ENCODE data around the gene RTN4IP1.

Gene RTN4IP1

GRCh38 chr6:106569428-106569827 is 59.9 kb downstream of the RTN4IP1 start:
- Histone ChIP-seq H3K4me1 (ENCODE audit: insufficient read depth, low read length, severe bottlenecking) (peaks cover 2% of the 10 kb centered on the region), H3K9me2 (ENCODE audit: low read depth, low read length) (no peaks in the 10 kb centered on the region), H3K27ac (ENCODE audit: low read depth, low read length, poor library complexity, severe bottlenecking) (no peak overlapping the region), H3K9me3 (ENCODE audit: low read length) (no peaks in the 10 kb centered on the region), H3K4me3 (ENCODE audit: low read depth, low read length, poor library complexity, severe bottlenecking) (no peak overlapping the region), H3K27me3 (ENCODE audit: insufficient read depth, low read length) (no peaks in the 10 kb centered on the region), H3K4me2 (ENCODE audit: low read length) (no peak overlapping the region), H3F3A (ENCODE audit: insufficient read depth, low read length) (no peaks in the 10 kb centered on the region), H3K9ac (ENCODE audit: low read length) (no peak overlapping the region), H3K79me2 (ENCODE audit: insufficient read depth, low read length) (no peaks in the 10 kb centered on the region), H3K36me3 (ENCODE audit: insufficient read depth, low read length) (peaks cover 57% of the 10 kb centered on the region; the same call in 1 of the 2 replicates), H4K20me1 (ENCODE audit: insufficient read depth, low read length) (no peaks in the 10 kb centered on the region), H2AFZ (ENCODE audit: low read length) (no peak overlapping the region)
- no peak for TF ChIP-seq EZH2 (IDR thresholded peaks at IDR 0.05; ENCODE audit: borderline replicate concordance, low read length)
- TF ChIP-seq, protein P1, sequence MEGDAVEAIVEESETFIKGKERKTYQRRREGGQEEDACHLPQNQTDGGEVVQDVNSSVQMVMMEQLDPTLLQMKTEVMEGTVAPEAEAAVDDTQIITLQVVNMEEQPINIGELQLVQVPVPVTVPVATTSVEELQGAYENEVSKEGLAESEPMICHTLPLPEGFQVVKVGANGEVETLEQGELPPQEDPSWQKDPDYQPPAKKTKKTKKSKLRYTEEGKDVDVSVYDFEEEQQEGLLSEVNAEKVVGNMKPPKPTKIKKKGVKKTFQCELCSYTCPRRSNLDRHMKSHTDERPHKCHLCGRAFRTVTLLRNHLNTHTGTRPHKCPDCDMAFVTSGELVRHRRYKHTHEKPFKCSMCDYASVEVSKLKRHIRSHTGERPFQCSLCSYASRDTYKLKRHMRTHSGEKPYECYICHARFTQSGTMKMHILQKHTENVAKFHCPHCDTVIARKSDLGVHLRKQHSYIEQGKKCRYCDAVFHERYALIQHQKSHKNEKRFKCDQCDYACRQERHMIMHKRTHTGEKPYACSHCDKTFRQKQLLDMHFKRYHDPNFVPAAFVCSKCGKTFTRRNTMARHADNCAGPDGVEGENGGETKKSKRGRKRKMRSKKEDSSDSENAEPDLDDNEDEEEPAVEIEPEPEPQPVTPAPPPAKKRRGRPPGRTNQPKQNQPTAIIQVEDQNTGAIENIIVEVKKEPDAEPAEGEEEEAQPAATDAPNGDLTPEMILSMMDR (IDR thresholded peaks at IDR 0.05; ENCODE audit: low read length), result no peak

- no peaks in the 10 kb centered on the region for H3F3A ChIP-seq (ENCODE audit: insufficient read depth, low read length)
- TF ChIP-seq, protein P1 (IDR thresholded peaks at IDR 0.05; ENCODE audit: low read length), result no peak
- TF ChIP-seq EZH2 (IDR thresholded peaks at IDR 0.05; ENCODE audit: borderline replicate concordance, low read length), result no peak
- peaks cover 64% of the 10 kb centered on the region; the same call in 1 of the 2 replicates for H3K36me3 ChIP-seq (ENCODE audit: insufficient read depth, low read length)
- no peaks in the 10 kb centered on the region for H4K20me1 ChIP-seq (ENCODE audit: insufficient read depth, low read length)
- no peaks in the 10 kb centered on the region for H3K27me3 ChIP-seq (ENCODE audit: insufficient read depth, low read length)
- no peaks in the 10 kb centered on the region for H3K79me2 ChIP-seq (ENCODE audit: insufficient read depth, low read length)
- H3K9me3 ChIP-seq (ENCODE audit: low read length), result no peaks in the 10 kb centered on the region
- H3K9ac ChIP-seq (ENCODE audit: low read length), result no peak overlapping the region
- H3K4me3 ChIP-seq (ENCODE audit: low read depth, low read length, poor library complexity, severe bottlenecking), result no peak overlapping the region
- H3K4me2 ChIP-seq (ENCODE audit: low read length), result no peak overlapping the region
- H3K4me1 ChIP-seq (ENCODE audit: insufficient read depth, low read length, severe bottlenecking), result peaks cover 8% of the 10 kb centered on the region
- H3K27ac ChIP-seq (ENCODE audit: low read depth, low read length, poor library complexity, severe bottlenecking), result no peak overlapping the region
- no peak overlapping the region for H2AFZ ChIP-seq (ENCODE audit: low read length)
- H3K9me2 ChIP-seq (ENCODE audit: low read depth, low read length), result no peaks in the 10 kb centered on the region
Measured at GRCh38 chr6:106568530-106568929, 60.8 kb downstream of the RTN4IP1 start.

DNA sequence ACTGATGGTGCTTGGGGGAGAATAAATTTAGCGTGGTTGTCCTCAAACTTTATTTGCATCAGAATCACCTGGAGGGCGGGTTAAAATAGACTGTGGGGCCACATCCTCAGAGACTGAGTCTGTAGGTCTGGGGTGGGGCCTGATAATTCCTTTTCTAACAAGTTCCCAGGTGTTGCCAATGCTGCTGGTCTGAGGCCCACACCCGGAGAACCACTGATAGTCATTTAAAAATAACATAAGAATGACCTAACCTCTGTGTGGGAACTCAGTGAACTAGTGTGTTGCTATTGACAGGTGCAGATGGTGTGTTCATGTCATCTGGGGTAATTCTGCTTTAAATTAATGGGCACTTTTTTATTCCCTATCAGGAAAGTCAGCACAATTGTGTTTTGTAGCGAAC is 64.8 kb downstream of the RTN4IP1 start:
- no peaks in the 10 kb centered on the region for H3K79me2 ChIP-seq (ENCODE audit: insufficient read depth, low read length)
- TF ChIP-seq, protein P1 (IDR thresholded peaks at IDR 0.05; ENCODE audit: low read length), result no peak
- no peak for TF ChIP-seq EZH2 (IDR thresholded peaks at IDR 0.05; ENCODE audit: borderline replicate concordance, low read length)
- H3K9me2 ChIP-seq (ENCODE audit: low read depth, low read length), result no peaks in the 10 kb centered on the region
- no peak overlapping the region for H3K4me2 ChIP-seq (ENCODE audit: low read length)
- H2AFZ ChIP-seq (ENCODE audit: low read length), result no peak overlapping the region
- no peaks in the 10 kb centered on the region for H3K27me3 ChIP-seq (ENCODE audit: insufficient read depth, low read length)
- H4K20me1 ChIP-seq (ENCODE audit: insufficient read depth, low read length), result no peaks in the 10 kb centered on the region
- no peaks in the 10 kb centered on the region for H3K9me3 ChIP-seq (ENCODE audit: low read length)
- H3K4me3 ChIP-seq (ENCODE audit: low read depth, low read length, poor library complexity, severe bottlenecking), result no peak overlapping the region
- peaks cover 8% of the 10 kb centered on the region for H3K4me1 ChIP-seq (ENCODE audit: insufficient read depth, low read length, severe bottlenecking)
- no peak overlapping the region for H3K27ac ChIP-seq (ENCODE audit: low read depth, low read length, poor library complexity, severe bottlenecking)
- H3K36me3 ChIP-seq (ENCODE audit: insufficient read depth, low read length), result peaks cover 74% of the 10 kb centered on the region
- H3K9ac ChIP-seq (ENCODE audit: low read length), result no peak overlapping the region
- H3F3A ChIP-seq (ENCODE audit: insufficient read depth, low read length), result no peaks in the 10 kb centered on the region
